Stimulated activated CD4-positive, alpha-beta T cell treated with anti-CD3 and anti-CD28 coated beads, TNF-alpha, amount 100 ng/mL, for 4 hours (primary cell): ENCODE measurements around the gene ENTPD6.
A peak's percentile ranks its signal among the peaks of the same experiment; 100 is the strongest.

Source experiments
- DNase-seq, 3 experiments: peaks; one replicate each; pipeline ENCODE4 v3.0.0-alpha.2; 2020; ENCODE audit warnings: low read depth in 3 of 3

Gene ENTPD6

GRCh38 chr20:25188218-25188617, 7.3 kb upstream of the ENTPD6 start:
- DNase-seq = no peak

GRCh38 chr20:25191051-25191450, 4.5 kb upstream of the ENTPD6 start:
- DNase-seq = no peak

DNA sequence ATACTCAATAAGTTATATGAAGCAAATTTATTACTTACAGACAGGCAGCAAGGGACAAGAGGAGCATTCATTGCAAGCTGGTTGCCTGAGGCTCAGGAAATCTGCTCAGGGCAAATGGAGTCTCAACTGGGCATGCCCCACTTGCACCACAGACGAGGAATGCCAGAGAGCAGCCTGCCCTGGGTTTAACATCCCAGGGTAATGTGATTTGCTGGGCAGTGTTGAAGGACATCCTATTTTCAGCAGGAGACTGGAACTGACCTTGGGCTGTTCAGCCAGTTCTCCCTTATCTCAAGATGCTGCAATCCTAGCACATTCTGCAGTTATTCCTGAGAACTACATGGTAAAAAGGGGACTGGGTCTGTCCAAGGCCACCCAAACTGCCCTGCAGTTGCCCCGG, 3.8 kb upstream of the ENTPD6 start:
- DNase-seq = no peak

DNA sequence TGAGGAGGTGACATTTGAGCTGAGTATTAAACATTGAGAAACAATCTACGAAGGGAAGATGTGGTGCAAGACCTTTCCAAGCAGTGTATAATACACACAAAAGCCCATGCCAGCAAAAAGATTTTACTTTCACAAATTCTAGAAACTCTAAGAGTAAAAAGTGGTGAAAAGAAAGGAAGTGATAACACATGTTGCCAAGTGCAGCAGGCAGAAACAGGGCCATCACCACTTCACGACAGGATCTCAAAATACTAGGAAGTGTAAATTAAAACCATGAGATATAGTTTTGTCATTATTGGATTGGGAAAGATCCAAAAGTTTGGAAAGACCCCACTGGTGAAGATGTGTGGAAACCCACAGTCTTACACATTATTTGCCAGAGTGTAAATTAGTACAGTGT, 1.7 kb upstream of the ENTPD6 start:
- DNase-seq = no peak

GRCh38 chr20:25194333-25194972, 1.1 kb upstream of the ENTPD6 start:
- no peak for DNase-seq

GRCh38 chr20:25195962-25196785, 662 bp downstream of the ENTPD6 start:
- peak in 1 of 3 experiments; percentile 8 for DNase-seq

DNA sequence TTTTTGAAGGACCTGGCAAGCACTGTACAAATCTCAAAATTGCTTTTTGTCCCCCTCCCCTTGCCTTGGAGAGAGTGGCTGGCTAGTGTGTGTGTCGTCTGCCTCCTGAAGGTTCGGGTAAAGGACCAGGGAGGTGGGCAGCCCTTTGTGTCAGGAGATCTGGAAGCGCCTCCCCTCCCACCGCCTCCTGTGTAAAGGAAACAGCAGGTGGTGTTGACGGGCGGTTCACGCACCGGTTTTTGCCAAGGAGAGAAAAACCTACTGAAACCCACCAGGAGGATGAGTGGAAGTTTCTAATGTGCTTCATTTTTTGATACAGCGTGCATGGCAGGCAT, 1.2 kb downstream of the ENTPD6 start:
- no peak for DNase-seq

DNA sequence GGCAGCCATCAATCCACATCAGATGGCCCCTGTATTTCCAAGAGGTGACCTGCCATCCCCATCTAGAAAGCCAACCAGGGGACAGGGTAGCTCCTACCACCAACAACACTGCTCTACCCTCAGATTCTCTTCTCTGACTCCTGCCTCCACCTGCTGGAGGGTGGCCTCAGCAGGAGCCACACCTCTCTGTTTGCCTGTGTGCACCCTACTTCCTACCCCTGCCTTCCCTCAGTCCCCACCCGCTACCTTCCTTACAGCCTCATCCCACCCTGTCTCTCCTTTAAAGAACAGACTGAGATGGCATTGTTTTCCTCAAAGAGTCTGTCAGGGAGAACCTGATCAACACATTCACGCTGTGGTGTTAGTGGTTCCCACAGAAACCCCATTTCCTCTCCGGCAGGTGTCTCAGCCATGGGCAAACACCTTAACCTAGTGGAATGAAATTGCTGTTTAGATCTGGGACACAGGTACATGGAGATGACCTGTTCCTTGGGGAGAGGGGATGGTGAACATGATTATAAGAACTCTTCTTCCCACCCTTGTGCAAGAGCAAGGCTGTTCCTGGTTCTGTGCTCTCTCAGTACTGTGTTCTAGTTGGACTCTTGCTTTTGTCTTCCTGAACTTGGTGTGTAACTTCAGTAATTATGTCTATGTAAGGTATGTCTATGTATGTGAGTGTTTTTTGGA, 1.8 kb downstream of the ENTPD6 start:
- DNase-seq = no peak

DNA sequence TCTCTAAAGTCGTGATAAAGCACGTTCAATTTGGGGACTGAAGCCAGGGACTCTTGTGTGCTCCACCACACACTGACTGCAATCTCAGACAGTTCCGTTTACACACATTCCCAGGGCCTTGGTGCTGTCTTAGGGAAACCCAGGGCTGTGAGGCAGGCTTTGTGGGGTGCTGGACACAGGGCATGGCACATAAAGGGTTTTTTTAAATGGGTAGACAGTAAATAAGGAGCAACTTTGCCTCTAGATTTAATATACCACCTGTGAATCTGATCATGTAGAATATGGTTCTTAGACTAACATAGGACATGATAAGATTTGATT, 2.3 kb downstream of the ENTPD6 start:
- DNase-seq = no peak

- DNase-seq = no peak
Observed at GRCh38 chr20:25198663-25199383, 3.3 kb downstream of the ENTPD6 start.

DNA sequence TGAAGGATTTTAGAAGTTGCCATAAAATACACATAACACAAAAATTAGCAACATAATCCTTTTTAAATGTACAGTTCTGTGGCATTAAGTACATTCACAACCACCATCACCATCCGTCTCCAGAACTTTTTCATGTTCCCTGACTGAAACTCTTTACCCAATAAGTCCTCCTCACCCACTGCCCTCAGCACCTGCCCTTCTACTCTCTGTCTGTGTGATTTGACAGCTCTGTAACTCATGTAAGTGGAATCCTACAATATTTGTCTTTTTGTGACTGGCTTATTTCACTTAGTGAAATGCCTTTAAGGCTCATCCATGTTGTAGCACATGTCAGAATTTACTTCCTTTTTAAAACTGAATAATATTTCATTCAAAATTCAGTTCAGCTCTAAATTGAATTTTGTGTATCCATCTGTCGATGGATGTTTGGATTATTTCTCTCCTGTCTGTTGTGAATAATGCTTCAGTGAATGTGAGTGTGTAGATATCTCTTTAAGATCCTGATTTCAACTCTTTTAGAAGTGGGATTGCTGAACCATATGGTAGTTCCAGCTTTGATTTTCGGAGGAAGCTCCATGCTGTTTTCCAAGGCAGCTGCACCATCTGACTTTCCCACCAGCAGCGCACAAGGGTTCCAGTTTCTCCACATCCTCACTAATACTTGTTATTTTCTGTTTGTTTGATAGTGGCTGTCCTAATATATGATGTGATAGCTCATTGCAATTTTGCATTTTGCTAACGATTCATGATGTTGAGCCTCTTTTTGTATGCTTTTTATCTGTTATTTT, 4.2 kb downstream of the ENTPD6 start:
- no peak for DNase-seq

DNA sequence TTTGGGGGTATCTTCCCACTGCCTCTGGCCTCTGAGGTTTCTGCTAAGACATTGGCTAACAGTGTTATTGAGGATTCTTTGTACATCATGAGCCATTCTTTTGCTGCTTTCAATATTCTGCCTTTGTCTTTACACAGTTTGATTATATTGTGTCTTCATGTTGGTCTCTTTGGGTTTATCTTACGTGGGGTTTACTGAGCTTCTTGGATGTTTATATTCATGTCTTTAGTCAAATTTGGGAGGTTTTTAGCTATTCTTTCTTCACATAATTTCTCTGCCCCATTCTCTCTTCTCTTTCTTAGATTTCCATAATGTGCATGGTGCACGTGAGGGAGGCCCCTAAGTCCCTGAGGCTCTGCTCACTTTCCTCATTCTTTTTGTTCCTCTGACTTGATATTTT, 7.6 kb downstream of the ENTPD6 start:
- DNase-seq = no peak

GRCh38 chr20:25203871-25204320, 8.4 kb downstream of the ENTPD6 start:
- no peak for DNase-seq

- DNase-seq = no peak
Observed at GRCh38 chr20:25204550-25205276, 9.2 kb downstream of the ENTPD6 start.

DNA sequence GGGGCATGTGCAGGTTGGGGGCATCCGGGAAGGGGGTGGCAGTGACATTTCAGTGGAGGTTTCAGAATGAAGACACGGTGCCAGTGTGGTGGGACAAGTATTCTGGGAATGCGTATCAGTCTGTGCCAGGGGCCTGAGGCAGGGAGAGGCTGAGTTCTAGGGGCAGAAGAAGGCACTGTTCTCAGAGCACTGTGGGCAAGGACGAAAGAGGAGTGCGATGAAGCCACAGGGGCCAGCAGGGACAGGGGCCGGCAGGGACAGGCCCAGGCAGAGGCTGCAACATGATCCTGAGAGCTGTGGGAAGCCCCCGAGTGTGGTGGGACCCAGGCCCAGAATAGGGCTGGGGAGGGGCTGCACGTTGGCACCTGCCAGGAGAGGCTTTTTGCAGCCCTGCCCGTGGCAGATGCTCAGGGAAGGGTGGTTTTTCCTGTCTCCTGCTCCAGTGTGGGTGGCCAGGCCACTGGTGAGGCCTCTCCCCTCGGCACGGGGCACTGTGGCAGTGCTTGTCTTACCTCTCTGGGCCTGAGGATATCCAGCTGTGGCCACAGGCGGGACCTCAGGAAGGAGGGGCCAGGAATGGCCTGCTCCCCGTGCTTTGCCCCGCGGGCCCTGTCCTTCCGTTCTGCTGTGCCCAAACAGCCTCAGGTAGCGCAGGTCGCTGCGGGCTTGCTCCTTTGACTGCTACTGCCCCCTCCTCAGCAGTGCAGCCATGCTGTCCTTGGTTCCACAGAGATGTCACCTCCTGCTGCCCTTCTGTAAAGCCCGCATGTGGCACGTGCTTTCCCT, 10.0 kb downstream of the ENTPD6 start:
- no peak for DNase-seq

DNA sequence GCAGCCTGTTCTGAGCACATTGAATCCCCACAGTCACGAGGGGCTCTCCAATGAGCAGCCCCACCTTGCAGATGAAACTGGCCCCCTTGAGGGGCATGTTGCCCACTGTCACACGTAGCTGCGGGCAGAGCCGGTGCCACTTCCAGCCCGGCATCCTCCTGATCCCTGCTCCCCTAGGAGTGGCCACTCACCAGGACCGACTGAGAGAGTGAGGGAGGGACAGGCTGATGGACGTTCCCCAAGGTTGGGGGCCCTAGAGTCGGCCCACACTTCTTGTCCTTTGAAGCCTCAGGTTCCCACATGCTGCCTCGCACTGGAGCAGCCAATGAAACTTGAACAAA, 10.5 kb downstream of the ENTPD6 start:
- no peak for DNase-seq

GRCh38 chr20:25206548-25206947, 11.0 kb downstream of the ENTPD6 start:
- DNase-seq = no peak

DNA sequence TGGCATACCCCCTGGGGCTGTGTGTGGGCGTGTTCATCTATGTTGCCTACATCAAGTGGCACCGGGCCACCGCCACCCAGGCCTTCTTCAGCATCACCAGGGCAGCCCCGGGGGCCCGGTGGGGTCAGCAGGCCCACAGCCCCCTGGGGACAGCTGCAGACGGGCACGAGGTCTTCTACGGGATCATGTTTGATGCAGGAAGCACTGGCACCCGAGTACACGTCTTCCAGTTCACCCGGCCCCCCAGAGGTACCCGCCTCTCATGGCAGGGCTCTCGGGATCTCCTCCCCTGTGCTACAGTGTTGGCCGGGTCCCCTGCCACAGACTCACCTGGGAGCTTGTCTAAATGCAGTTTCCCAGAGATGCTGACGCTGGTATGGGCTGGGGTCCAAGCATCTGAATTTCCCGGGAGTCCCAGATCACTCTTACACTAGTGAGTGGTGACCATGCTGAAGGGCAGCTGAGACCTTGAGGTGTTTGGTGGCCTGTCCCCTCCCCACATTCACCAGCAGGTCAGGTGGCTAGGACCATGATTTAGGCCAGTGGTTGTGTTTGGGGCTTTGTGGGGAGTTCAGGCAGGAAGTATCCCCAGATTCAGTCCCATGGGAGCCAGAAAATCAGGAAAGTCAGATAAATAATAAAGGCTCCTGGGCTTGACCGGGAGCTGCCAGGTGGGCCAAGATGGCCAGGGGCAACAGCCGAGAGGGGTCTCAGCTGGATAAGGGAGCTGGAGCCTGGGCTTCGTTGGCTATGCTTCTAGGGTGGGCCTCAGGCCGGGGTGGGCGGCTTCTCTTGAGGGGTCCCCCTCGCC, 11.8 kb downstream of the ENTPD6 start:
- DNase-seq = no peak

DNA sequence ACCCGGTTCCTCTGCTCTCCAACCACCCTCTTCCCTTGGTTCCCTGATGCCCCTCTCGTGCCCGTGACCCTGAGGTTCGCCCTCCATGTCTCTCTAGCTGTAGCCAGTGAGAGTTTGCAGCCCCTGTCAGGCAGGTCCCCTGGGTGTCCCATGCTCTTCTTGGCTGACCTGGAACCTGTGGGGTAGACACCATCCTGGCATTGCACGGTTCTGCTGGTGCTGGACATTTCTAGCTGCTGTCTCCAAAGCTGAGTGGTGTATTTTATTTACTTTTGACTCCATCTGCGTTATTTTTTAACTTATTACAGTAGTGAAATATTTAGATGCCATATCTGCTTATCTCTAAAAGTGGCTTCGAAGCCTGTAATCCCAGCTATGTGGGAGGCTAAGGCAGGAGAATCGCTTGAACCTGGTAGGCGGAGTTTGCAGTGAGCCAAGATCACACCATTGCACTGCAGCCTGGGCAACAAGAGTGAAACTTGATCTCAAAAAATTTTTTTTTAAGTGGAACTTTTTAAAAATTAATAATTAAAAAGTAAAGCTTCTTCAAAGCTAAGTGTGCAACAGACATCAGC, 12.5 kb downstream of the ENTPD6 start:
- no peak for DNase-seq
